HepG2 (cell line): ENCODE measurements around the gene TACC2. TPM values are rescaled to one million over a fixed set of nuclear protein-coding genes. Genes with fewer than 3 reads are reported as not detected.

Experiments
- ATAC-seq: fragments of 200-7000 bp; cut with Tn5 transposase; 3 replicates; pipeline ENCODE4 v1.9.1; 2020; ENCODE audit warnings: mild to moderate bottlenecking, moderate library complexity
- BruUV-seq: library from RNA; stranded (reverse); fragments of 400-500 nt; replicated peaks from 2 replicates; lab custom pipeline; 2021; lab: Mats Ljungman, UMichigan
- CTCF ChIA-PET: fragments of 300-600 bp; formaldehyde crosslinking; extraction: SDS; loops from one replicate; lab custom pipeline; 2021; ENCODE audit warnings: low total read pairs, inconsistent platforms, low intra/inter-chr PET ratio; lab: Yijun Ruan, JAX
- POLR2A ChIA-PET: fragments of 350-600 bp; sonication (Branson Sonifier 250); formaldehyde crosslinking; loops from one replicate; lab custom pipeline; 2020; ENCODE audit warnings: antibody characterized with exemption, inconsistent platforms; lab: Yijun Ruan, JAX
- DNase-seq: peaks from one replicate; pipeline ENCODE4 v3.0.0-alpha.2; 2015; ENCODE audit warnings: low spot score
- FAIRE-seq: peaks from 3 replicates; lab custom pipeline; 2011; peaks lifted over from hg19 to GRCh38; lab: Jason Lieb, UNC
- H2AFZ ChIP-seq: one replicate; pipeline ENCODE4 v1.6.1; 2011; ENCODE audit warnings: low read length, inconsistent platforms
- H3K27ac ChIP-seq: fragments of 300-600 bp; 3 replicates; pipeline ENCODE4 v1.8.0; 2011; ENCODE audit warnings: mixed run types, mild to moderate bottlenecking, mixed read lengths, low read length, inconsistent platforms; ENCODE audit not compliant: insufficient read depth; ENCODE audit errors: extremely low read length
- H3K27me3 ChIP-seq, 2 experiments: fragments of 200-600 bp in 1 of 2; 2 replicates in 1 of 2; 3 replicates in 1 of 2; pipeline versions ENCODE4 v1.6.0 to v1.8.0; 2011; ENCODE audit warnings: low read length in 2 of 2, mild to moderate bottlenecking in 2 of 2, moderate library complexity in 2 of 2, inconsistent platforms in 1 of 2; ENCODE audit not compliant: insufficient read depth in 2 of 2, control insufficient read depth in 1 of 2
- H3K36me3 ChIP-seq, 2 experiments: fragments of 200-600 bp in 1 of 2; replicated peaks in 1 of 2; 2 replicates in 1 of 2; 3 replicates in 1 of 2; pipeline versions ENCODE4 v1.5.1 to v1.8.0; 2011; ENCODE audit warnings: low read length in 2 of 2, inconsistent platforms in 1 of 2; ENCODE audit not compliant: insufficient read depth in 2 of 2, control insufficient read depth in 1 of 2
- H3K4me1 ChIP-seq: 2 replicates; pipeline ENCODE4 v1.5.1; 2012; ENCODE audit warnings: low read length, inconsistent platforms; ENCODE audit not compliant: insufficient read depth
- H3K4me2 ChIP-seq: 2 replicates; pipeline ENCODE4 v1.6.0; 2011; ENCODE audit warnings: low read depth, low read length, inconsistent platforms
- H3K4me3 ChIP-seq, 3 experiments: fragments of 200-600 bp in 1 of 3; sonication (generic), shearing (Covaris generic) in 1 of 3; replicated peaks in 1 of 3; 2 replicates each; pipeline ENCODE4 v1.5.1; 2011 to 2016; ENCODE audit warnings: low read length in 3 of 3, inconsistent platforms in 2 of 3, low read depth in 2 of 3, mild to moderate bottlenecking in 2 of 3, control low read depth in 1 of 3, mixed read lengths in 1 of 3; ENCODE audit not compliant: insufficient read depth in 1 of 3
- H3K79me2 ChIP-seq: one replicate; pipeline ENCODE4 v1.6.1; 2011; ENCODE audit warnings: low read length, inconsistent platforms; ENCODE audit not compliant: insufficient read depth
- H3K9ac ChIP-seq: 2 replicates; pipeline ENCODE4 v1.6.0; 2011; ENCODE audit warnings: mild to moderate bottlenecking, low read depth, low read length, inconsistent platforms; ENCODE audit not compliant: insufficient read depth
- H3K9me3 ChIP-seq: 2 replicates; pipeline ENCODE4 v1.5.1; 2012; ENCODE audit warnings: mild to moderate bottlenecking, low read length
- H4K20me1 ChIP-seq: 2 replicates; pipeline ENCODE4 v1.6.0; 2011; ENCODE audit warnings: inconsistent platforms, mild to moderate bottlenecking, low read length, moderate library complexity; ENCODE audit not compliant: insufficient read depth
- DPF2 ChIP-seq: sonication (generic); formaldehyde crosslinking; IDR thresholded peaks from 2 replicates; pipeline ENCODE4 v1.4.0; 2020; ENCODE audit warnings: mild to moderate bottlenecking, low read depth, missing genetic modification reagents, borderline replicate concordance
- GTF3A ChIP-seq: sonication (generic); formaldehyde crosslinking; conservative IDR thresholded peaks from 2 replicates; pipeline ENCODE4 v1.4.0; 2020; ENCODE audit warnings: mild to moderate bottlenecking, missing genetic modification reagents
- HNF4A ChIP-seq: sonication (generic); formaldehyde crosslinking; IDR thresholded peaks from 2 replicates; pipeline ENCODE4 v1.4.0; 2020; ENCODE audit warnings: missing genetic modification reagents
- KLF11 ChIP-seq: IDR thresholded peaks from 2 replicates; pipeline ENCODE4 v1.6.1; 2016; ENCODE audit warnings: missing compliant biosample characterization
- SOX6 ChIP-seq, 2 experiments: fragments of 450-650 bp in 1 of 2; sonication (generic) in 1 of 2; formaldehyde crosslinking in 1 of 2; IDR thresholded peaks; 2 replicates each; pipeline versions ENCODE4 v1.4.0 to v1.6.1; 2017 to 2020; ENCODE audit warnings: antibody characterized with exemption in 1 of 2, mild to moderate bottlenecking in 1 of 2, missing genetic modification reagents in 1 of 2
- SP1 ChIP-seq, 2 experiments: fragments of 450-650 bp in 1 of 2; sonication (generic) in 1 of 2; formaldehyde crosslinking in 1 of 2; IDR thresholded peaks; 2 replicates each; pipeline versions ENCODE4 v1.4.0 to v1.6.1; 2016 to 2020; ENCODE audit warnings: missing genetic modification reagents in 1 of 2
- ZBTB8A ChIP-seq: sonication (generic); formaldehyde crosslinking; IDR thresholded peaks from 2 replicates; pipeline ENCODE4 v1.4.0; 2020; ENCODE audit warnings: mild to moderate bottlenecking, low read depth, missing genetic modification reagents, borderline replicate concordance
- ZNF205 ChIP-seq: IDR thresholded peaks from 2 replicates; pipeline ENCODE4 v1.6.1; 2018; ENCODE audit warnings: missing biosample characterization, missing genetic modification reagents
- ZNF3 ChIP-seq: IDR thresholded peaks from 2 replicates; pipeline ENCODE4 v1.7.0; 2017; ENCODE audit warnings: inconsistent platforms
- ZNF34 ChIP-seq: sonication (generic); formaldehyde crosslinking; IDR thresholded peaks from 2 replicates; pipeline ENCODE4 v1.4.0; 2020; ENCODE audit warnings: mild to moderate bottlenecking, missing genetic modification reagents, borderline replicate concordance
- ZNF546 ChIP-seq: sonication (generic); formaldehyde crosslinking; conservative IDR thresholded peaks from 2 replicates; pipeline ENCODE4 v1.8.1; 2023; ENCODE audit warnings: mild to moderate bottlenecking, missing genetic modification reagents
- ZNF552 ChIP-seq: sonication (generic); formaldehyde crosslinking; IDR thresholded peaks from 2 replicates; pipeline ENCODE4 v1.9.0; 2022; ENCODE audit warnings: missing genetic modification reagents, mild to moderate bottlenecking, borderline replicate concordance
- ZNF605 ChIP-seq: sonication (generic); formaldehyde crosslinking; IDR thresholded peaks from 2 replicates; pipeline ENCODE4 v1.8.0; 2022; ENCODE audit warnings: mild to moderate bottlenecking, missing genetic modification reagents
- ZNF839 ChIP-seq: sonication (generic); formaldehyde crosslinking; IDR thresholded peaks from 2 replicates; pipeline ENCODE4 v1.4.0; 2020; ENCODE audit warnings: missing genetic modification reagents, mild to moderate bottlenecking, borderline replicate concordance
- ZSCAN12 ChIP-seq: sonication (generic); formaldehyde crosslinking; IDR thresholded peaks from 2 replicates; pipeline ENCODE4 v1.9.0; 2021; ENCODE audit warnings: mild to moderate bottlenecking, missing genetic modification reagents
- WGBS: methylation state at CpG from one replicate; pipeline ENCODE4 v1.1.6; 2017; ENCODE audit warnings: low lambda C conversion rate; 5-methylcytosine and 5-hydroxymethylcytosine counted together
- in situ Hi-C: cut with HindIII; loops from 2 replicates; pipeline ENCODE4 v1.10.0; 2017; ENCODE audit warnings: low pct_unique_long_range_greater_than_20kb; ENCODE audit not compliant: extremely low pct_ligation_motif_present
- intact Hi-C: fragments of 100-400 bp; cut with micrococcal nuclease; formaldehyde crosslinking; loops from one replicate; pipeline ENCODE4 v1.10.0; 2022; ENCODE audit not compliant: unreplicated experiment
- polyA plus RNA-seq, 8 experiments: library from polyadenylated mRNA; depleted of rRNA in 3 of 8; stranded (reverse) in 7 of 8; unstranded in 1 of 8; fragments of >200 nt; fragmentation: Illumina TruSeq in 4 of 8; extraction: Trizol in 4 of 8; gene quantifications; 2 replicates each; pipeline versions ENCODE4 v1.2.1 to v1.2.3, GENCODE V29; 2011 to 2016; ENCODE audit warnings: low read depth in 4 of 8, missing spikeins in 1 of 8, mixed read lengths in 1 of 8; ENCODE audit not compliant: insufficient read depth in 1 of 8
- total RNA-seq, 5 experiments: library from RNA; depleted of rRNA; stranded (reverse); fragments of >200 nt; fragmentation: Illumina TruSeq; extraction: Trizol; gene quantifications; 2 replicates each; pipeline ENCODE4 v1.2.3, GENCODE V29; 2016; ENCODE audit warnings: low read depth in 1 of 5
- TF ChIP-seq, protein P1 (sequence below): sonication (generic); formaldehyde crosslinking; IDR thresholded peaks from 2 replicates; pipeline ENCODE4 v1.5.0; 2020; ENCODE audit warnings: missing genetic modification reagents
- TF ChIP-seq, protein P2 (sequence below): sonication (generic); formaldehyde crosslinking; IDR thresholded peaks from 2 replicates; pipeline ENCODE4 v1.5.1; 2020; ENCODE audit warnings: mild to moderate bottlenecking, moderate library complexity, missing genetic modification reagents

Gene TACC2
- total and polyA plus RNA-seq, 2 of the 13 experiments (the other 11 are each of a cell fraction or from before 2014, with no cell fraction given): 11.8 to 16.0 TPM

DNA sequence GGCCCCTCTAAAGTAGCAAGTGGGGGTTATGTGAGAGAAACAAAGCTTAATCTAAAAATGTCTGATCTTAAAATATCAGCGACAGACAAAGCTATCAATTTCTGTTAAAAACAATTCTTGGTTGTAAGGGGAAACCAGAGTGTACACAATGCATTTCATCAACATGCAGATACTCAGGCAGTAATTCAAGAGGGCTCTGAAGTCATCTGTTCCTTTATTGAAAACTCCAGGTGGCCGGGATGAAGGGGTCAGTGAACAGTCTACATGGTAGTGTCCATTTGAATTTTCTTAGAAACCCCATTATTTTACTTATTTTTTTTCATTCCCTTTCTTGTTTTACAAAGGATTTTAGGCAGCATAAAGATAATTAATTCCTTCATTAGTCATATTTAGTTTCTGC, 245.5 kb downstream of the TACC2 start:
- ATAC-seq (no peak), DNase-seq (no peak), FAIRE-seq (no peak)
- Histone ChIP-seq H3K79me2 (no peaks in the 10 kb centered on the region), H3K27ac (no peak overlapping the region), H3K27me3 (no peaks in the 10 kb centered on the region), H2AFZ (no peak overlapping the region), H3K4me2 (no peak overlapping the region), H3K9ac (no peak overlapping the region), H3K4me1 (peaks cover 17% of the 10 kb centered on the region; the same call in 1 of the 2 replicates), H3K36me3 (peaks cover 13 to 48% of the 10 kb centered on the region in 2 experiments), H3K9me3 (no peaks in the 10 kb centered on the region), H3K4me3 (no peak overlapping the region), H4K20me1 (no peaks in the 10 kb centered on the region)
- ChIA-PET CTCF (no interaction called here), POLR2A (no interaction called here)
- intact Hi-C loops: no loop called here
- BruUV-seq: no TSS peak
- in situ Hi-C loops: no loop called here
- WGBS: 94% methylated on average over 2 of the region's 2 CpGs
- TF ChIP-seq, protein P1, sequence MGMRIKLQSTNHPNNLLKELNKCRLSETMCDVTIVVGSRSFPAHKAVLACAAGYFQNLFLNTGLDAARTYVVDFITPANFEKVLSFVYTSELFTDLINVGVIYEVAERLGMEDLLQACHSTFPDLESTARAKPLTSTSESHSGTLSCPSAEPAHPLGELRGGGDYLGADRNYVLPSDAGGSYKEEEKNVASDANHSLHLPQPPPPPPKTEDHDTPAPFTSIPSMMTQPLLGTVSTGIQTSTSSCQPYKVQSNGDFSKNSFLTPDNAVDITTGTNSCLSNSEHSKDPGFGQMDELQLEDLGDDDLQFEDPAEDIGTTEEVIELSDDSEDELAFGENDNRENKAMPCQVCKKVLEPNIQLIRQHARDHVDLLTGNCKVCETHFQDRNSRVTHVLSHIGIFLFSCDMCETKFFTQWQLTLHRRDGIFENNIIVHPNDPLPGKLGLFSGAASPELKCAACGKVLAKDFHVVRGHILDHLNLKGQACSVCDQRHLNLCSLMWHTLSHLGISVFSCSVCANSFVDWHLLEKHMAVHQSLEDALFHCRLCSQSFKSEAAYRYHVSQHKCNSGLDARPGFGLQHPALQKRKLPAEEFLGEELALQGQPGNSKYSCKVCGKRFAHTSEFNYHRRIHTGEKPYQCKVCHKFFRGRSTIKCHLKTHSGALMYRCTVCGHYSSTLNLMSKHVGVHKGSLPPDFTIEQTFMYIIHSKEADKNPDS (CRISPR knock-in tag): no peak
- TF ChIP-seq GTF3A (no peak), ZNF605 (CRISPR knock-in tag) (no peak), SOX6 (IDR thresholded peaks at IDR 0.05) (no peak), SOX6 (CRISPR knock-in tag; IDR thresholded peaks at IDR 0.05) (no peak), DPF2 (no peak), ZNF839 (no peak), ZNF3 (CRISPR knock-in tag) (no peak), ZNF546 (CRISPR knock-in tag) (no peak), ZNF205 (CRISPR knock-in tag) (no peak), KLF11 (CRISPR knock-in tag) (no peak), ZNF34 (CRISPR knock-in tag) (no peak), ZBTB8A (no peak), SP1 (IDR thresholded peaks at IDR 0.05) (no peak), SP1 (CRISPR knock-in tag; IDR thresholded peaks at IDR 0.05) (no peak), ZSCAN12 (CRISPR knock-in tag) (no peak), ZNF552 (CRISPR knock-in tag) (no peak), HNF4A (no peak)
- TF ChIP-seq, protein P2, sequence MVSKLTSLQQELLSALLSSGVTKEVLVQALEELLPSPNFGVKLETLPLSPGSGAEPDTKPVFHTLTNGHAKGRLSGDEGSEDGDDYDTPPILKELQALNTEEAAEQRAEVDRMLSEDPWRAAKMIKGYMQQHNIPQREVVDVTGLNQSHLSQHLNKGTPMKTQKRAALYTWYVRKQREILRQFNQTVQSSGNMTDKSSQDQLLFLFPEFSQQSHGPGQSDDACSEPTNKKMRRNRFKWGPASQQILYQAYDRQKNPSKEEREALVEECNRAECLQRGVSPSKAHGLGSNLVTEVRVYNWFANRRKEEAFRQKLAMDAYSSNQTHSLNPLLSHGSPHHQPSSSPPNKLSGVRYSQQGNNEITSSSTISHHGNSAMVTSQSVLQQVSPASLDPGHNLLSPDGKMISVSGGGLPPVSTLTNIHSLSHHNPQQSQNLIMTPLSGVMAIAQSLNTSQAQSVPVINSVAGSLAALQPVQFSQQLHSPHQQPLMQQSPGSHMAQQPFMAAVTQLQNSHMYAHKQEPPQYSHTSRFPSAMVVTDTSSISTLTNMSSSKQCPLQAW: no peak
